ENCODE data around the gene KCNQ5.

KCNQ5 gene

DNA sequence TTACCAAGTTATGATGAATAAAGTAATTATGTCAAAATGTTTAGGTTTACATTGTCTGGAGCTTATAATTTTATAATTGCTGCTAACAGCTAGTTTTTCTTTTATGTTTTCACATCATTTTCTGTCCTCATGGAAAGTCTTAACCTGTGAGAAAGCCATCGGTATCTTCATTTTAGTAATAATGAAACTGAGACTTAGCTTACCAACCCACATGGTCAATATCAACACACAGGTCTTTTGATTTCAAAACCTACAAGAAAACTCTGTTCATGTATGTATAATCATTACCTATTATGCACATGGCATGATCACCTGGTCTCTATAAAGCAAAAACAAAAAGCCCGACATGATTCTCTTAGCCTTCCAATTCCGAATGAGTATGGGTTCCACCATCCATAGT lies 61.9 kb downstream of the KCNQ5 start:
- DNase-seq: no peak

DNA sequence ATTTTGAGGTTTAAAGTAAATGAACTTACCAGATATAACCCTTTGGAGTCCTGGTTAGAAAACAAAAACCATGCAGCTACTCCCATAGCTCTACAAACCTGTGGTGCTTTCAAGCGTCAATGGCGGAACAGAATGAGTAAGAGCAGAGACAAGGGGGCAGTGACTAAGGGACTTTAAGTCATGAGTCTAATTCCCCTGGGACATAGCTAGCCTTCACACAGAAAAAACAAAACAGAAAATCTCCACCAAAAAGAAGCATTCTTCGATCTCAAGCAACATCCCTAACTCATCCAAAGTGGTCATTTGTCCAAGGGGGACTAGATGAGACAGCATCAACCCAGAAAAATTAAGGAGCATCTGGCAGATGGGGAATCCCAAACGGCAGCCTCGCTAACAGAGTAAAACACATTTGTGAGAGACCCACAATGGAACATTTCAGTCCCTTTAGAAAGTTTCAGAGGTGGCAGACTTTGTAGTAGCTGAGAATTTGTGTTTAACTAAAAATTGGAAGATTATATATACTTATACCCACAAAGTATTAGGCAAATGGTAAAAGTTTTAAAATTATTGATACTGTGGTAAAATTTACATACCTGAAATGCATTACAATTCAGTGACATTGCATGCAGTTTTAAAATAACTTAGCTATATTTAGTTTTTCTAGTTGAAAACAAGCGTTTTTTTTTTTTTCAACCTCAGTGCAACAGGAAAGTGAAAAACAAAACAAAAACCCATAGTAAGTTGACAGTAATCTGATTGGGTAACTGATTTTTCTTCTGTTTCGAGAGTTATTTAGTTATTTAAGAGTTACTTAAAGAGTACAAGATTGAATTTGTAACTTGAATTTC lies 67.5 kb downstream of the KCNQ5 start:
- no peak for DNase-seq

DNA sequence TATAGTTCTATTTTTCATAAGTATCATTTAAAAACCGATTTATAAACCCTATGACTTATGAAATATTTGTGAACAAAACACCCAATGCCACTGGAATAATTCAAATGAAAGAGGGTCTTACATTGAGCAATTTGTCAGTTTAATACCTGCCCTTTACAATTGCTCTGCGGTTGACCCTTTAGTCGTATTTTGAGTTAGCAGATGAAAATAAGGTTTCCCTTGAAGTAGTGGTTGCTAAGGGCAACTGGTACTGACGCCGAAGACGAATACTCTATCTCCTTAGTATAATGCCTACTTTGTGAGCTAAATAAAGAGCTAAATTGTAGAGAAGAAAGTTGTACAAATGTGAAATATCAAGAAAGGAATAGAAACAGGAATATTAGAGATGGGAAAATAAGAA lies 69.4 kb downstream of the KCNQ5 start:
- DNase-seq: no peak

DNA sequence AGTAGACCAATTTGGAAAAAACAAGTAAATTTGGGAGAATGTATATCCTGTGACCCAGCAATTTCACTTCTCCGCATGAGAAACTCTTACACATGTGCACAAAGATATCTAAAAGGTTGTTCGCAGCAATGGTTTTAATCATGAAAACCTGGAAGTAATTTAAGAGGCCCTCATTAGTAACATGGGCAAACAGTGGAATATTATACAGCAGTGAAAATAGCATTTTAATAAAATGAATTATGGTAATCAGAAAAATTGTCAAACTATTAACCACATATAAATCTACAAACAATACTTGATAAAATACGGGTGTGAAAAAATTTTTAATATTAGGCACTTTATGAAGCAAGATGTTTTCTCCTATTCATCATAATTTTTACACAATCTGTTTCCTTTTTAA lies 74.2 kb downstream of the KCNQ5 start:
- DNase-seq: no peak

DNA sequence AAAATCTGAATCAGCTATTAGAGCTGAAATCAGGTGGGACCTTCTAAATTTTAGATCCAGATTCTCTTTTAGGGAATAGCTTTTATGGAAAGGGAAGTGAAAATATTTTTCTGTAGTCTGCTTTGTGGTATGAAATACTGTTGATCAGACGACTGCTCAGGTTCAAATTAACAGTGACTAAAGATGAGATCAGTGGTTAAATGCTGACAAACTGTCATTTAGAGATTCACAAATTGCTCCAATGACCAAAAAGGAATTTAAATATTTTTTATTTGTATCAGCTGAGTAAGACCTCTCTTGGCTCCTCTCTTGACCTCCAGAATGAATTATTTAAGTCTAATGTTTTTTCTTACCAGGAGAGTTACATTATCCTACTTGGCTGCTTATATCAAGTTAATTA lies 77.3 kb downstream of the KCNQ5 start:
- no peak for DNase-seq

DNA sequence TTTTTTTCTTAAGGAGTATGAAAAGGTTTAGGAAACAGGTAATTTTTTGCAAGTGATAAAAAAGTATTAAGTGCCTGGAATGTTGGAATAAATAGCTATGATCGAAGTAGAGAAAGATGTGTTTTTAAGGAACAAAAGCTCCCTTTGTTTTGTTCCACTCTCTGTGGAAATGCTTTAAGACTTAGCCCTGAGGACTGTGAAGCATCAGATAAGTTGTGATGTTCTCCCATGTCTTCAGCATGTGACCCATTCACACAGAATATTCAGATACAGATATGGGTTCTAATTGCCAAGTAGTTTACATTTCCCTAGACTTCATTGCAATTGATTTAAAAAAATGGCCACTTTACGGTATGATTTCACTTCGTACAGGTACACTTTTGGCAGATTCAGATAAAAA lies 80.6 kb downstream of the KCNQ5 start:
- no peak for DNase-seq

DNA sequence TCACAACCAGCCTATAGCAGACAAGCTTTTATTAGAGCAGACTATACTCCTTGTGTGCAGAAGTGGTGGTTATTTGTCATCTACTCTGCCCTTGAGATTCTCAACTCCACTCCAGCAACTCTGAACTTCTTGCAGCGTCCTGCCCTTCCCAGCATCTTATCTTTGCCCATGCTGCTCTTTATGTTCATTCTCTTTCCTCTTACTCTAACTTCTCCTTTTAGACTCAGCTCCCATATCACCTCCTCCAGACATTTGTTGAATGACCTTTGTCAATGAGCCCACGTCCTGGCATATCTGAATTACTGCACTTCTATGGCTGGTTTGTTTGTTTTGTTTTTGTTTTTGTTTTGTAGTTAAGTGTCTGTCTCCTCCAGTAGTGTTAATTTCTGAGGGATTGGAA lies 81.2 kb downstream of the KCNQ5 start:
- no peak for DNase-seq

DNA sequence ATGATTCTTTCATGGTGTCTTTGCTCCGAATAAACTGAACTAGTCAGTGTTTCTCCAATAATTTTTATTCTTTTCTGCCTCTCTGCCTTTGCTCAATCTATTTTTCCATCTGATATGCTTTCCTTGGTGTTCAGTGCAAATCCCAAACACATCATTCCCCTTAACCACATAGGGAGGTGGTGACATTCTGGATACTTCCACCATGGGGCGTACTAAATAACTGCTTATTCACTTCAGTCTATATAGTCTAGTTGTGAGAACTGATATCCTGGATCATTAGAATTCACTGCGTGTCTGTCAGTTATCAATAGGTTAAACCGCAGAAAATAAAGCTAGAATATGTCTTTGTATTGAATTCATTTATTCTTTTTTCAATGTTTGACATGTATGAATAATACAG lies 83.1 kb downstream of the KCNQ5 start:
- no peak for DNase-seq

DNA sequence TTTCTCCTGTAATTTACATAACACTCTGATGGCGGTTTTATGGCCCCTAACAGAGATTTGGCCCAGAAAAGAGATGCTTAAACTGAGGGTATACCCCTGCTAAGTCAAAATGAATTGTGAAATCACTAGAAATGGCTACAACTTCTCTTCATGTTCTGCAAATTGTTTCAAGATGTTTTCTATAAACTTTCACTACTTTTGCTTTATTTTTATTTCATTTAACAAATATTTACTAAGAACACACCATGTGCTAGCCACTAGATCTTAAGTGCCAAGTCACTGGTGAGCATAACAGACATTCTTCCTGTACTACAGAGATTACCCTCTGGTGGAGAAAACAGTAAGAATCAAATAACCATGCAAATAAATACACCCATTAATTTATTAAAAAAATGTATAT lies 87.6 kb downstream of the KCNQ5 start:
- no peak for DNase-seq

DNA sequence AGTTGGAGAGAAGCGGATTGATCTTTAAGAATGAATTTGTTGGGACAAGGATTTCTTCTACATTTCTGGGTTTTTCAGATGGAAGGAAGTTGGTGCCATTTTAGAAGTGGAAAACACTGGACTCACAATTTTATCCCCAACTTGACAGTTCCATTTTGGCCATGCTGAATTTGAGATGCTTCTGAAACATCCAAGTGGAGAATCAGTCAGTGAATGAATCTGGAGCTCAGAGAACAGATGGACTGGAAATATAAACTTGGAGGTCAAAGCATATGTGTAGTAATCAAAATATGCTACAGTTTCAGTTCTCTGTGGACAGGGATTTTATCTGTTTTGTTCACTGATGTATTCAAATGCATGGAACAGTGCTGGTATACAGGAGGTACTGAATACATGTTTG lies 89.9 kb downstream of the KCNQ5 start:
- no peak for DNase-seq

DNA sequence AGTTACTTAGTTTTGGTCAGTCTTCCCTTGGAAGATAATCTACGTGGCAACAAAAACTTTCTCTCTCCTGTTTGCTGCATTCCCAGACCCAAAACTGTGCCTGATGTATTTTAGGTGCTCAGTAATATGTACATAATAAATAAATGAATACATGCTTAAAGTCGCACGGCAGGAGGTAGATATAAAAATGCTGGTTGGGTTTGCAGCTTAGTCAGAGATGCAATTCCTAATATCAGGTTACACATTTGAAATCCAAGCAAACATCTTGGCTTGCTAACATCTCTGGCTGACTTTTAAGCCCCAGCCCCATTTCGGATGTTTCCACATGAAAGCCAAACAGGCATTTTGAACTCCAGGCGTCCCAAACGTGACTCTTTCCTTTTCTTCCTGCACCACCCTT lies 91.0 kb downstream of the KCNQ5 start:
- no peak for DNase-seq

DNA sequence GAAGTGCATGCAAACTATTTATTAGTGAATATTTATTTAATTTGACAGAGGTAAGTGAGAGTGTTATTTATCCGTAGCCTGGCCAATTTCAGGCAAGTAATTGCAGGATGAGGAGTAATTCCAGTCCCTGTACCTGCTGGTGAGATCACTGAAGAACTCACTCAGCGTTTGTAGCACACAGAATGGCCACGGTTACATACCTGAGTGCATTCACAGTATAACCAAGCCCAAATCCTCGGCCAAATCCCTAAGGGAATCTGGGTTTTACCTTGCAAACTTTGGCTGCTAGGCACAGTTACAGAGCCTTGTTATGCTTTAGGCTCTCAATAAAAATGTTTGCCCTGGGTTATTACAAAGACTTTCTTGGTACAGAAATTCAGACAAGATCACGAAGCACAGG lies 93.3 kb downstream of the KCNQ5 start:
- DNase-seq: no peak

DNA sequence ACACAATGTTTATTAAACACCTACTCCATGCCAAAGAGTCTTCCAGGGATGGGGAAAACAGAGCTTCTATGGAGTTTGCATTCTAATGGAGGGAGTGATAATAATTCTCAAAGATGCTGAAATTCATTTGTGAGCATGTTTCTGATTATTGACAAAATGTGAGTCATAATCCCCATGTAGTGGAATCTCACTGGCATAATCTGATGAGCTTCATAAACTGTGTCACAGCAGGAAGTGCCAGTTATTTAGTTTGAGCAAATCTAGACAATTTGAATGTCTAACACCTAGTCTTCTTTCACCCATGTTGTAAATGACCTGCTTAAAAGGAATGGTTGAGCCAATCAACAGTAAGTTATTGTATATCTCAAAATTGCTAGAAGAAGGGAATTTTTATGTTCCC lies 95.1 kb downstream of the KCNQ5 start:
- DNase-seq: no peak

DNA sequence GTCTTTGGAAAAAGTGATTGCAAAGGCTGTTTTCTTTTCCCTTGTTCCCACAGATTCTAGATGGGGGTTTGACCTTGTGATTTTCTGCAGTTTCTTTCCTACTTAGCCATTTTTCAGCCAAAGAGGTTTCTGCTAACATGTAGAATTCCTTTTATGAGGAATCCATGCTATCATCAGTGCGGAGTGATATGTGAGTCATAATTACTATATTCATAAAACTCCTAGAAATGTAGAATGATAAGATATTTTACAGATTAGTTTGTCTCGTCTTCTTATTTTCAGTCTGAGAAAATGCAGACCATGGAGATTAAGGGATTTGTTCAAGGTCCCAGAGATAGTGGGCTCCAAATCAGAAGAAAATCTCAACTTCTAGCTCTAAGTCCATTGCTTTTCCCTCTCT lies 98.6 kb downstream of the KCNQ5 start:
- no peak for DNase-seq

DNA sequence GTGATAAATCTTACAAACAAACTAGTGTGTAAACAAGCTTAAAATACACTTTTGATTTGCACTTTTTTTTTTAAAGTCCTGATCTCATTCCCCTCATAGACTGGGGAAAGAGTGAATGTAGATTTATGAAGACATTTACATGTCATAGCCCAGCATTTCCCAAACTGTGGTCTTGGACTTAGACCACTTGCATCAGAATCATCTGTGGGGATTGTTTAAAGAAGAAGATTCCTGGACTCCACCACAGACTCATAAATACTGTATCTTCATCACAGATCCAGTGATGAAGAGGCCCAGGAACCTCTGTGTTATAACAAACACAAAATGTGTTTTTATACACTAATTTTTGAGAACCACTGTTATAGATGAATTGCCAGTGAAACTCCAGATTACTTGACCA lies 99.5 kb downstream of the KCNQ5 start:
- DNase-seq: no peak

DNA sequence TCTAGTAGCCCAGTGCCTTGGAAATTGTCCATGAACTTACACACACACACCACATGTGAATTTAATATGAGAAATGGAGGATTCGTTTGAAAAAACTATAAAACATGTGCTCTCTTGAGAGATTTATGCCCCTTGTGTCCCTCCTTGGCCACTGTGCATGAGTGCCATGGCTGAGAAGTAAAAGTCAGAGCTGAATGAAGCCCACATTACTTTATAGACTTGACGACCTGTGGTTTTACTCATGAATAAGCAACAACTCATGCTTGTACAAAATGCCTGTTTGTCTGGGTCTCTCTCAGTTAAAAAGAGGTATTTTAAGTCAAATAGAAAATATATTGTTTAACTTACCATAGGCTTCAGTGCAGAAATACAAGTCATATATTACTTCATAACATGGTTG lies 102.7 kb downstream of the KCNQ5 start:
- no peak for DNase-seq

DNA sequence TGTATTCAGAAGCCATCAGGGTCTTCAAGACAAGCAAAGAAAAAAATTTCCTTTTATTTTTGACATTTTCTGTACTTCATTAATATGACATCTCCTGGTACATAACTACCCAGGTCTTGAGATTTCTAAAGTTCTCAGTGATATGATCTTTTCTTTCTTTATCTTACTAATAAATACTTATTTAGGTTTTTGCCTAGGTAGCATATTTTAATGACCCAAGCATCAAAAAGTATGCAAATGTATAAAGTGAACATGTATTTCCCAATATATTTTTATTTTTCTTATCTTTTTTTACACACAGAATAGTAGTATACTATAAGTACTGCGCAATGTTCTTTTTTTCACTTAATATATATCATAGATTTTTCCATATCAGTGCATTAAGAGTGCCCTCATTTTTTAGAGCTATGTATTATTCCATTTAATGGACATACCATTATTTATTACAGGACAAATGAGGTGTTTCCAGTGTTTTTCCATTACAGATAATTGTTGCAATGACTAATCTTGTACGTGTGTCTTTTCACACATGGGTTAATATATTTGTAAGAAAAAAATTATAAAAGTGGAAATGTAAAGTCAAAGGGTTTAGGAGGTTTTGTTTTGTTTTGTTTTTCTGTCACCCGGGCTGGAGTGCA lies 107.0 kb downstream of the KCNQ5 start:
- DNase-seq: no peak

DNA sequence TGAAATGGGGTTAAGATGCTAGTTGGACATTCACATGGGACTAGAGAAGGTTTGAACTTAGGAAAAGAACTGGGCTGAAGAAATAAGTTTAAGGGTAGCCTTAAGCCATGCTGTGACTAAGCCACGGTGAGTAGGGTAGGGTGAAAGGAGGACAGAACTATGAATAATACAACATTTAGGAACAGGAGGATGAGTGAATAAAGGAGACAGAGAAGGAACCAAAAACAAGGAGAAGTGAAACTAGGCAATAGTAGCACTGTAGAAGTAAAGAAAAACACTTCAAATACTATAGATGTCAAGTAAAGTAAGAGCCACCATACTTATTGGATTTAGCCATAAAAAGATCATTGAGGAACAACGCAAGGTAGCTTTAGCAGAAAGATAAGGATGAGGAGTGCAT lies 111.2 kb downstream of the KCNQ5 start:
- no peak for DNase-seq

DNA sequence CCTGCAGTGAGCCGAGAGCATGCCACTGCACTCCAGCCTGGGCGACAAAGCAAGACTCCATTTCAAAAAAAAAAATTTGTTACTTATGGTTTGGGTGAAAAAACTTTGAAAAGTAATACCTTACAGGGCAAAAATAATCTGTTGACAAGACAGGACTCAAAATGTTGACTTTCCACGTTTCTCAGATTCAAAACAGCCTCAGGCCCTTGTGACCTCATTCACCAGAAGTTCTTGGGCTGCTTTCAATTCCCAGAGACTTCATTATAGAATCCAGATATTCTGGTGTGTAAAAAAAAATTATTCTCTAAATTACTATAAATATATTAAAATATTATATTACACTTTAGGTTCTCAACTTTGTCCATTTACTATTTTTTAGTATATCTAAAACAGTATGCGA lies 116.2 kb downstream of the KCNQ5 start:
- DNase-seq: no peak

DNA sequence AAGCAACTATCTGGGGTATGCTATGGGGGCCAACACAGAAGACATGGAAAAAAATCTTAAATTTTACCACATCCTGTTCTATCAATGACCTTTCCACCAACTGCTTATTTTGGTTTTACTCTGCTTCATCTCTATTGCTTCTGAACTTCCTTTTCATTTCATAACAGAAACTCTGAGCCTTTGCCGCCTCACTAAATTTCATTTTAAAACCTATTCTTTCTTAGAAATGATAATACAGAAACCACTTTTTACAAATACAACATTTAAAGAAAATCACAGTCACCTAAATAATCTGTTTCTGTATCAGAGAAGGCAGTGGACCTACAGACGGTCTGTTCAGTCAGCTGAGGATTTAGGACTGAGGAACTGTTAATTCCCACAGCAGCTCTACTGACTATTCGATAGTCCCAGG lies 117.5 kb downstream of the KCNQ5 start:
- no peak for DNase-seq

DNA sequence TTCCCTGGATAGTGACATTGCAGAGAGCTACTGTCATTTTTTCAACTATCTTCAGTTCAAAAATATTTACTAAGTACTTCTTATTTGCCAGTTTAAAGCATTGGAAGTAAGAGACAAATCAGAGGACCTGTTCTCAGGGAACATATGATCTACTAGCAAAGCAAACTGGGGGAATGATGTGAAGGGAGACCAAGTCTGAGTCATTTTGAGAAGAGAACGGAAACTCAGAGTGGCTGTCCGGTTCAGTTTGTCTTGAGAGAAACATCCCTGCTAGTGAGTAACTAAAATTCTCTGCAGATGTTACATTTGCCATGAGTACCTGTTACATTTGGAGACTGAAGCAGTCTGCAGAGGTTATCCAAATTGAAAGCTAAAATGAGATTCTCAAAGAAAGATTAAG lies 118.3 kb downstream of the KCNQ5 start:
- no peak for DNase-seq

DNA sequence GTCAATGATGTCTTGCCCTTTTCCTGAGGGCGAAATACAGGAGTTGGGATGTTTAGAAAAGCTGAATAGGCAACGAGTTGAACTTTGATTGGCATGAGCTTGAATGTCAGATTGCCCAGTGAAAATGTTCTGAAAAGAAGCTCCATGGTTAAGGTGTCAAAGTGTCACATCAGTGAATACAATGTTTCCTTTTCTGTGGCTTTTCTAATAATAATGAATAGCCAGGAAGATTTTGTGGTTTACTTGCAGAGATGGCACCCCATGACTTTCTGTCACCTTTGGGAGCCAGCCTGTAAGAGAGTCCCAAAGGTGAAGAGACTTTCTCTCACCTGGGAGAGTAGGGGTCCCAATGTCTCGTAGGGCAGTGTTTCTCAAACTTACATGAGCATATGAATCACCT lies 119.2 kb downstream of the KCNQ5 start:
- no peak for DNase-seq

DNA sequence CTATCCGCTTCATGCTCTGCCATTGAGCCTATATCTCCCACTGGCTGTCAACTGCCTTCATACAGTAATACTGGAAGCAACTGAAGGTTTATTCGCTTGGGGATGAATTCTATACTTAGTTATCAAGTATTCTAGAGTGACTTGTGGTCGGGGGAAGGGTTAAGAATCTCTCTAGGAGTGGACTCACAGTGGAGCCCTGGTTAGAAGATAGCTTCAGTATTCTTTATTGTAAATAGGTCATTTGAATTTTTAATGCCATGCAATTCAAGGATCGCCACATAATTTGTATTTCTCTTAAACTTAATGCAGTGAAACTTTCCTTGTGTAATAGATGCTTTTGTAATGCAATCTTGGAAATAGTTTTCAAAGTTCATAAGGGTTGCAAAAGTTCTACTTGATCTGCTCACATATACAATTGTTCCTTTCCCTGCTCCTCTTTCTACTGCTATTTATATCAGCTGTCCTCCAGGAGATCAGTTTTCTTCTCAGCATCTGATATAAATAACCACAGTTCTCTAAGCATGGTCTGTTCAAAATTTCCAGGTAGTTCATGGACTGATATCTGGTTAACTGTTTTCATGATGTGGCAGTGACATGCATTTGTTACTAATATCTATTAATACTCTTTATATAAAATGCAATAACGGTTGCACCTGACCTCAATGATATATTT lies 120.3 kb downstream of the KCNQ5 start:
- no peak for DNase-seq

DNA sequence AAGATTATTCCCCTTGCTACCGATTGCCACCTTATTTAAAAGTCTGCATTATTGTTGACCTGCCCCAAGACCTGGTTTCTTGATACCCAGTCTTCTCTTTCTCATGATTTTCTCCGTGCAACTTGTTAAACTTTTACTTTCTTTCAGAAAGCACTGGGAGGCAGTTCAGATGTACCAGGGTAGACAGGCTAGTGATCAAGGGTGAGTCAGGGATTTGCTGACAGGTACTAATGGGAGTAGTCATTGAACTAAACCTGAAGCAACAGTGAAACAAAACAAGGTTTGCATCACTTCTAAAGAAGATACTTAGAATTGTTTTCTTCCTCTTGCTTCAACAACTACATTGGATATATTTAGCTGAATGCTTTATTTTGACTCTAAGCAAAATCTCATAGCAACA lies 124.4 kb downstream of the KCNQ5 start:
- DNase-seq: no peak
